Activated T-cell treated with anti-CD3 and anti-CD28 coated beads for 24 hours (primary cell): ENCODE measurements around the gene SLC39A3.

ENCODE experiments used
- DNase-seq: peaks from one replicate; pipeline ENCODE4 v3.0.0-alpha.2; 2020; ENCODE audit warnings: low read depth

Gene SLC39A3

DNA sequence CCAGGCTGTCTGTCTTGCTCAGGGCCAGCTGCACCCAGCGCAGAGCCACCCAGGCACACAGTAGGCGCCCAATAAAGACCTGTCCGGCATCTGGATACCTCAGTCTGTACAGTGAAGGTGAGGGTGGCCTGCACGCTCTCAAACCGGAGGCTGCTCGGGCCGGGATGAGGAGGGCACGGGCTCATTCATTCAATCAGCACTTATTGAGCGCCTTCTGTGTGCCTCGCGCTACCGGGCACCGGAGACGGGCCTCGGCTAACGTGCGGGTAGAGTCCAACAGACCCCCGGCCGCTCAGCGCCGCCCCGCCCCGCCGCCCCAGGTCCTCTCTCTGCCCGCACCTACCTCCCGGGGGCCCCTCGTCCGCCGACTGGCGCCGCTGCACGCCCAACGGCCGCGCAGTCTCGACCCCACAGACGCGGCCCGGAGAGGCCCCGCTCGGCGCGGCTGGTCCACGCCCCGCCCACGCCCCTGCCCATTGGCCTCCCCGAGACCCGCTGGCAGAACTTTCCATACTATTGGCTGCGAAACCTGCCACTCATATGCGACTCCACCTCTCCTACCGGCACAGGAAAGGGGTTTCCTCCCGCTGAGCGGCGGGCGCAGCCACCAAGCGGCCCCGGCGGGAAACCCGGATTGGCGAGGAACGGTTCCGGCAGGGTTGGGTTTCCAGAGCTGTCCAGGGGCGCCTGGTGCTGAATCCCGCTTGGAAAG, at the start of gene SLC39A3:
Gene SLC39A3, minus strand, starts transcription at position 416 of the 712 bp plus-strand sequence. CDS start 2,760 bp downstream, outside the sequence.
- DNase-seq, result peak; percentile 100

DNA sequence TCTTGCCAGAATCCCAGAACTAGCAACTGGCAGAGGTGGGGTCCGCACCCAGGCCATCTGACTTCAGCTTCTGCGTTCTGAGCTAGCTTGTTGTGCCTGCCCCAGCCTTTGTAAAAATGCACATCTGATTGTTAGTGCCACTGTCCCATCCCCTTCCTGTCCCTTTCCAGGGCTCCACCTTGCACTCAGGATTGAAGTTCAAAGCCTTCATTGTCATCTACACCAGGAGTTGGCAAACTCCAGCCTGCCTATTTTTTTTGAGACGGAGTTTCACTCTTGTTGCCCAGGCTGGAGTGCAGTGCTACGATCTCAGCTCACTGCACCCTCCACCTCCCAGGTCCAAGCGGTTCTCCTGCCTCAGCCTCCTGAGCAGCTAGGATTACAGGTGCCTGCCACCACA, 48.4 kb upstream of the SLC39A3 start:
- no peak for DNase-seq

GRCh38 chr19:2787115-2787514, 47.3 kb upstream of the SLC39A3 start:
- no peak for DNase-seq

GRCh38 chr19:2785244-2785997, 45.6 kb upstream of the SLC39A3 start, which contains the start of gene THOP1:
Gene THOP1, plus strand, starts transcription at chr19:2785503. Its CDS starts 160 bp downstream, at chr19:2785663.
- peak; percentile 99 for DNase-seq

DNA sequence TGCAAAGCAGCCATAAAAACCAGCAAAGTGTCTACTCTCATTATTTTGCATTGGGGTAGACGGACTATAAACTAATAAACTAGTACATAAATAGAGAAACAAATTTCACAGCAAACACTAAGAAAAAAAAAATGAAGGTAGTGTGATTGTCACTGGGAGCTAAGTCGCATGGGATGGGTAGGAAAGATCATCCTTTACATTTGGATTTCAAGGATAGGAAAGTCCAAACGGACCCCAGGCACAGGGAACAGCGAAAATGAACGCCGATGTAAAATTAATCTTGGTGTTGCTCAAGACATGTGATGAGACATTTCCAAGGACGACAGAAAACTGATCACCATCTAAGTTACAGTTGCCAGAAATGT, 43.9 kb upstream of the SLC39A3 start:
- no peak for DNase-seq

- DNase-seq, result peak; percentile 97
Observed at GRCh38 chr19:2782936-2783780, 43.3 kb upstream of the SLC39A3 start, which contains the start of gene SGTA. Gene SGTA, minus strand, starts transcription at chr19:2783273. Its CDS starts 14,205 bp downstream, at chr19:2769068.

GRCh38 chr19:2782329-2782935, 42.6 kb upstream of the SLC39A3 start:
- DNase-seq, result no peak

DNA sequence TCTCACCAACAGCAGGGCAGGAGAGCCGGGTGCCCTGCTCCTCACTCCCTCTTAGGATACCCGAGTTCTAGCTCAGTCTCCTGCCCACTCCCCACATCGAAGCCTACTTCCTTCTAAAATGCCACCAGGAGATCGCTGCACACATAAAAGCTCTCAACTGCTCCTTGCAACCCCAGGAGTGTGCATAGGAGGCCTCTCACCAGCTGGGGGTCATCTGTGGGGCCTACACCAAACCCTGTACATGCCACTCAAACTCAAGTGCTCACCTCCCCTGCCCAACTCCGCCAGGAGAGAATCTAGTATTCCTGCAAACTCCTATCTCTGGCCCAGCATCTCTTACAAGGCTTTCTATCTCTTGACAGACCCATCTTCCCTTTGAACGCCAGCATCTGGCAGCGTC, 40.5 kb upstream of the SLC39A3 start:
- no peak for DNase-seq

- no peak for DNase-seq
Observed at GRCh38 chr19:2779121-2779740, 39.4 kb upstream of the SLC39A3 start.

- no peak for DNase-seq
Observed at GRCh38 chr19:2777952-2778683, 38.3 kb upstream of the SLC39A3 start.

DNA sequence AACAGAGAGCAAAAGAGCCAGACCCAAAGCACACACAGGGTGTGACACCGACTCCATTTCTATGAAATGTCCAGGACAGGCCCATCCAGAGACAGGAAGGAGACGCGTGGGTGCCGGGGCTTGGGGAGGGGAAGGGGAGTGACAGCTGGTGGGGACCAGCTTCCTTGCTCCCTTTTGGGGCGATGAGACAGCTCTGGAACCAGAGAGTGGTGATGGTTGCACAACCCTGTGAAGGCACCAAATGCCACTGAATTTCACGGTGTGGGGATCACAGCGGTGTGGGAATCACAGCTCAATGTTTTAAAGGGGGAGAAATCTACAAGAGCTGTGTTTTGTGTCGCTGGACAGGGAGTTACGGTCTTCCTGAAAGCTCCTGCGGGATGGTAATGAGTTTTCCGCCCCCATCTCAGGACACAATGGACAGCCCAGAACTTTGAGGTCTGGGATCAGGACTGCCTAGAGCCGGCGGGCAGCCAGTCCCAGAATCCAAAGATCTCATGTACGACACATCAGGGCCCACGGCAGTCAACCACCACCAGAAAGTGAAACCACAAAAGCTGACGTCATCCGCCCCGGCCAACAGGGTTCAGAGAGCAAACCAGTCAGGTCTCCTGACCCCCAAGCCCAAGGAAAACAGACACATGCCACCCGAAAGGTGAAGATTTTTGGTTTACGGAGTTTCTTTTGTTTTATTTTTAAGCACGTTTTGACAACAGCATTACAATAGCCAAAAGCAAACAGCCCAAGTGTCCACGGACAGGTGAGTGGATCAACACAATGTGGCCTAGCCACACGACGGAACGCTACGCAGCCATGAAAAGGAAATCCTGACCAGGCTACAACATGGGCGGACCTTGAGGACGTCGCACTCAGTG, 36.0 kb upstream of the SLC39A3 start:
- peak; percentile 54 for DNase-seq

DNA sequence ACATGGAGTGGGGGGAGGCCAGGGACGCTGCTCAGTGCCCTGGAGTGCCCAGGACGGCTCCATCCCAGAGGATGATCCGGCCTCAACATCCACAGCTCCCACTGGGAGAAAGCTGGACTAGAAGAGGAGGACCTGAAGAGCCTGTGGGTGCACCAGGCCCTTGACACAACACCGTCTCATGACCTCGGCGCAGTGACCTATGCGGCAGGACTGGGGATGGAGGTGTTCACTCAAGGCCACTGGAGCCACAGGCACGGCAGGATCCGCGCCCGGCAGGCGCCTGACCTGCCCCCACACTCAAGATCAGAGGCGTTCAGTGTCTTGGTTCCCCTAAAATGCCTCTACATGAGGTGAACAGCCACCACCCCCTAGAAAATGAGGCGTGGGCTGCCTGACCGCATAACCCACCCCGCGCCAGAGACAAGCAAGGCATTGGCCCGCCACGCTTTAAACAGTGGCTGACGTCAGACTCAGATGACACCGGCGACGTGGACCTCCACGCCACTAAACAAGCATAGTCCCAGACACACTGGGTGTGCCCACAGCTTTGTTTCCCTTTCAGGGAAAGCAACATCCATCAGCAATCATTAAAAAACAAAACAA, 35.2 kb upstream of the SLC39A3 start:
- no peak for DNase-seq

- no peak for DNase-seq
Observed at GRCh38 chr19:2774083-2774679, 34.4 kb upstream of the SLC39A3 start.

DNA sequence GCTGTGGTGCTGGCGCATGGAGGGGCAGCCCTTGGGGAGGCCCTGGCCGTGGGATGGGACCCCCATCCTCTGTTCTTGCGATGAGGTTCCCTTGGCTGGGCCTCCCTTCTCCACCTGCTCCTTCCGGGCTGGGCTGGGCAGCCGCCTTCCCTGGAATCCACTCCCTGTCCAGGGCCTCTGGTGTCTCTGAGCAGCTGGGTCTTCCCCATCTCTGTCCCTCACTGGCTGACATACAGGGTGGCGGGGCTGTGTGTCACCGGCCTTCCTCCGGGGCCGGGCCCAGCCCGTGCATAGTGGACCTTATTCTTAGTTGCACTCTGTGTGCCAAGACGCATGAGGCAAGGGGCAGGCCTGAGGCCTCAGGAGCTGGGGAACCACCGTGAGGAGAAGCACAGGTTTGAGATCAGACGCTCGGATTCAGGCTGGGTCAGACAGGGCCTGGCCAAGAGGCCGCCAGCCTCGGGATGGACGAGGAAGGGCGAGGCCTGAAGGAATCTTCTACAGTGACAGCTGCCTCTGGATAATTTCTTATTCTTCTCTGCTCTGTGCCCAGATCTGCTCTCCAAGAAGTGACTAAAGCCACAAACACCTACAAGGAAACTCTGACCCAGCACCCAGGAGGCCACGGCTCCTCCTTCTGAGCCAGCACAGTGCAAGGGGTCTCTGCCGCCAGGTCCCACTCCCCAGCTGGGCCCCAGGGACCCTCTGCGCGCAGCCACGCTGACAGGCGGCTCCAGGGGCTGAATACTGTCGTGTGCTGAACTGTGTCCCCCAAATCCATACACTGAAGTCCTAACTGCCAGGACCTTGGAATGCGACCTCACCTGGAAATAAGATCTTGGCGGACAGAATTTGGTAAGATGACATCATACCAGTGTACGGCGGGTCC, 32.2 kb upstream of the SLC39A3 start:
- no peak for DNase-seq

DNA sequence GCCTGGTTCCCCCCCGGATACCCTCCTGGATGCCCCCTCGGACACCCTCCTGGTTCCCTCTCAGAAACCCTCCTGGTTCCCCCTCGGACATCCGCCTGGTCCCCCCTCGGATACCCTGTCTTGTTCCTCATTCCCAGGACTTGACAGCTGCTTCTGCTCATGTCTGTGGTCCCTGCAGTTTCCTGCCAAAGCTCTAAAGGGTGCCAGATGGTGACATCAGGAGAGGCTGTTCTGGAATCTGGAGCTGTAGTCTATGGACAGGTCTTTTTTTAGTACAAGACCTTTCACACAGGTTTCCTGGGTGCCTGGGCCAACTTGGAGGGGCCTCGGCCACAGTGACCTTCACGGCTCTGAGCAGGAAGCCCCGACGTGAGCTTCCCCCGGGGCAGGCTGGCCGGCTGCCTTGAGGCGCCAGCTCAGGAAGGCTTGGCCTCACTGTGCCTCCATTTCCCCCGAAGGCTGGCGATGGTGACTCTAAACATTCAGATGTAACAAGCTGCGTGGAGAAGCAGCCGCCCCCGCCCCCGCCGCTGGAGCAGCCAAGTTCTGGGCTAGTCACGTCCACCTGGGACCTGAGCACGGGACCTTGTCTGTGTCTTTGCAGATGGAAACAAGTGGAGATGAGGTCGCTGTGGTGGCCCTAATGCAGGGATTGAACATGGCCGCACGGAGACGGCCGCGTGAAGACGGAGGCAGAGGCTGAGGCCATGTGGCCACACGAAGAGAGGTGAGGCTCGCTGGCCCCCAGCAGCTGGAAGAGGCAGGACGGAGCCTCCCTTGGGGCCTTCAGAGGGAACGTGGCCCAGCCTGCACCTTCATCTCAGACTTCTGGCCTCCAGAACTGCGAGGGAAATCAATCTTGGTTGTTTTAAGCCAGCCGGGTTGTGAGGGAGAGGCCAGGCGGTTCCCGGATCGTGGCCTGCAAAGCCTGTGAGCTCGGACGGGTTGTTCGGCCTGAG, 30.5 kb upstream of the SLC39A3 start:
- no peak for DNase-seq

GRCh38 chr19:2769218-2769617, 29.4 kb upstream of the SLC39A3 start:
- no peak for DNase-seq
